ENCODE data around the gene USP47.

Gene USP47

GRCh38 chr11:11843211-11843621, 1.4 kb downstream of the USP47 start:
- TF ChIP-seq CTCF (IDR thresholded peaks at IDR 0.05) = no peak
- no peak for DNase-seq (ENCODE audit: low spot score)
- Histone ChIP-seq H3K27ac (peak overlapping the region; percentile 96 to 99), H3K4me3 (peak overlapping the region; percentile 97)

- no peak for DNase-seq (ENCODE audit: low spot score)
- Histone ChIP-seq H3K27ac (peak overlapping the region; percentile 96 to 99), H3K4me3 (peak overlapping the region; percentile 97)
- no peak for TF ChIP-seq CTCF (IDR thresholded peaks at IDR 0.05)
Observed at GRCh38 chr11:11843642-11844041, 1.9 kb downstream of the USP47 start.

- DNase-seq (ENCODE audit: low spot score) = no peak
- Histone ChIP-seq H3K4me3 (peak overlapping the region; percentile 97), H3K27ac (peak overlapping the region; percentile 74 to 99)
- no peak for TF ChIP-seq CTCF (IDR thresholded peaks at IDR 0.05)
Observed at GRCh38 chr11:11844272-11844671, 2.5 kb downstream of the USP47 start.

GRCh38 chr11:11845071-11845470, 3.3 kb downstream of the USP47 start:
- no peak for TF ChIP-seq CTCF (IDR thresholded peaks at IDR 0.05)
- Histone ChIP-seq H3K27ac (peak overlapping the region; percentile 47 to 99), H3K4me3 (peak overlapping the region; percentile 29)
- no peak for DNase-seq (ENCODE audit: low spot score)

GRCh38 chr11:11845551-11845950, 3.8 kb downstream of the USP47 start:
- DNase-seq (ENCODE audit: low spot score) = no peak
- TF ChIP-seq CTCF (IDR thresholded peaks at IDR 0.05) = no peak
- Histone ChIP-seq H3K4me3 (peak overlapping the region; percentile 29), H3K27ac (peak overlapping the region; percentile 47 to 99)

- no peak for TF ChIP-seq CTCF (IDR thresholded peaks at IDR 0.05)
- DNase-seq (ENCODE audit: low spot score) = no peak
- H3K27ac ChIP-seq = no peak overlapping the region
- no peak overlapping the region for H3K4me3 ChIP-seq
Observed at GRCh38 chr11:11847082-11847481, 5.3 kb downstream of the USP47 start.

GRCh38 chr11:11848891-11849746, 7.3 kb downstream of the USP47 start:
- Histone ChIP-seq H3K4me3 (no peak overlapping the region), H3K27ac (peak overlapping the region; percentile 24 to 52)
- no peak for TF ChIP-seq CTCF (IDR thresholded peaks at IDR 0.05)
- DNase-seq (ENCODE audit: low spot score) = no peak
